Measurements from ENCODE around the gene PRRG1.

DNA sequence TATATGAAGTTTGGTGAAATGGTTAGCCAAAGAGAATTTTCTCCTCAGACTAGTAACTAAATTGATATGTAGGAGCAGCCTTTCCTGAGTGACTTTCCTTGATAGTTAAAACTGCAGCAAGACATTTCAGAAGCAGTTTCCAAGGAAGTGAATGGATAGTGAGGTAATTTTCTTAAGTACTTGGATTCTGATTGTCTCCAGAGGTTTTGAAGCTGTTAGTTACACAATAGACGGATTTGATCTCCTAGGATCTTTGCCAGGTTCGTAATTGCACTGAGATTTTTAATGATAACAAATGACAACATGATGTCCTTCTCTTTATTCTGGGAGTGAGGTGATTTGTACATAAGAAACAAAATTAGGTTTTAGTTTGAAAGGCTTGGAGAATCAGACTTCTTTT lies 29.2 kb downstream of the PRRG1 start:
- TF ChIP-seq EP300 (IDR thresholded peaks at IDR 0.05) (no peak), CTCF (IDR thresholded peaks at IDR 0.05) (no peak), POLR2A (IDR thresholded peaks at IDR 0.05) (no peak)

Data from ovary (tissue), 3 donors.